Measurements from ENCODE around the gene SLC25A21. TPM values are rescaled to one million over a fixed set of nuclear protein-coding genes. Genes with fewer than 3 reads are reported as not detected.

The SLC25A21 gene
- total and polyA plus RNA-seq, 8 donors, result 0.40 to 5.4 (median 1.3) TPM; not detected in 2

GRCh38 chr14:36766974-36767373, 405.4 kb downstream of the SLC25A21 start:
- H3K36me3 ChIP-seq, result no peaks in the 10 kb centered on the region
- WGBS, 5 donors, result 78 to 89% (median 87%) methylated on average over 2 of the region's 2 CpGs
- H3K4me1 ChIP-seq, result no peaks in the 10 kb centered on the region
- intact Hi-C loops (cut with DNase I; ENCODE audit: low total_unique reads), result no loop called here
- no peak overlapping the region for H3K27ac ChIP-seq
- DNase-seq, result no peak
- no peaks in the 10 kb centered on the region for H3K9me3 ChIP-seq
- H3K27me3 ChIP-seq, result no peaks in the 10 kb centered on the region
- H3K4me3 ChIP-seq, result no peak overlapping the region
- TF ChIP-seq POLR2AphosphoS5 (IDR thresholded peaks at IDR 0.05) (no peak), POLR2A (IDR thresholded peaks at IDR 0.05) (no peak), EP300 (IDR thresholded peaks at IDR 0.05) (no peak)
- TF ChIP-seq, protein P1, sequence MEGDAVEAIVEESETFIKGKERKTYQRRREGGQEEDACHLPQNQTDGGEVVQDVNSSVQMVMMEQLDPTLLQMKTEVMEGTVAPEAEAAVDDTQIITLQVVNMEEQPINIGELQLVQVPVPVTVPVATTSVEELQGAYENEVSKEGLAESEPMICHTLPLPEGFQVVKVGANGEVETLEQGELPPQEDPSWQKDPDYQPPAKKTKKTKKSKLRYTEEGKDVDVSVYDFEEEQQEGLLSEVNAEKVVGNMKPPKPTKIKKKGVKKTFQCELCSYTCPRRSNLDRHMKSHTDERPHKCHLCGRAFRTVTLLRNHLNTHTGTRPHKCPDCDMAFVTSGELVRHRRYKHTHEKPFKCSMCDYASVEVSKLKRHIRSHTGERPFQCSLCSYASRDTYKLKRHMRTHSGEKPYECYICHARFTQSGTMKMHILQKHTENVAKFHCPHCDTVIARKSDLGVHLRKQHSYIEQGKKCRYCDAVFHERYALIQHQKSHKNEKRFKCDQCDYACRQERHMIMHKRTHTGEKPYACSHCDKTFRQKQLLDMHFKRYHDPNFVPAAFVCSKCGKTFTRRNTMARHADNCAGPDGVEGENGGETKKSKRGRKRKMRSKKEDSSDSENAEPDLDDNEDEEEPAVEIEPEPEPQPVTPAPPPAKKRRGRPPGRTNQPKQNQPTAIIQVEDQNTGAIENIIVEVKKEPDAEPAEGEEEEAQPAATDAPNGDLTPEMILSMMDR (IDR thresholded peaks at IDR 0.05), result no peak

- Histone ChIP-seq H3K36me3 (no peaks in the 10 kb centered on the region), H3K27ac (no peak overlapping the region), H3K4me3 (no peak overlapping the region), H3K9me3 (peaks cover 0 to 6% (median 0%) of the 10 kb centered on the region in 4 donors), H3K4me1 (no peaks in the 10 kb centered on the region), H3K27me3 (no peaks in the 10 kb centered on the region)
- intact Hi-C loops (cut with DNase I; ENCODE audit: low total_unique reads), result no loop called here
- DNase-seq, result no peak
- TF ChIP-seq EP300 (IDR thresholded peaks at IDR 0.05) (no peak), POLR2A (IDR thresholded peaks at IDR 0.05) (no peak), POLR2AphosphoS5 (IDR thresholded peaks at IDR 0.05) (no peak)
- TF ChIP-seq, protein P1 (IDR thresholded peaks at IDR 0.05), result no peak
- 69 to 81% (median 76%) methylated on average over 6 of the region's 6 CpGs for WGBS, 5 donors
Observed at GRCh38 chr14:36757734-36758601, 414.4 kb downstream of the SLC25A21 start.

- H3K4me3 ChIP-seq, result no peak overlapping the region
- TF ChIP-seq, protein P1 (IDR thresholded peaks at IDR 0.05), result no peak
- TF ChIP-seq EP300 (IDR thresholded peaks at IDR 0.05), result no peak
- TF ChIP-seq POLR2A (IDR thresholded peaks at IDR 0.05), result no peak
- TF ChIP-seq POLR2AphosphoS5 (IDR thresholded peaks at IDR 0.05), result no peak
- H3K27ac ChIP-seq, result no peak overlapping the region
- H3K4me1 ChIP-seq, result no peaks in the 10 kb centered on the region
- H3K27me3 ChIP-seq, result no peaks in the 10 kb centered on the region
- DNase-seq, result no peak
- peaks cover 0 to 6% (median 2%) of the 10 kb centered on the region in 4 donors for H3K9me3 ChIP-seq
- WGBS, 5 donors, result 92 to 96% (median 93%) methylated on average over 12 of the region's 12 CpGs
- no peaks in the 10 kb centered on the region for H3K36me3 ChIP-seq
- intact Hi-C loops (cut with DNase I; ENCODE audit: low total_unique reads), result no loop called here
Observed at GRCh38 chr14:36756226-36756625, 416.2 kb downstream of the SLC25A21 start.

DNA sequence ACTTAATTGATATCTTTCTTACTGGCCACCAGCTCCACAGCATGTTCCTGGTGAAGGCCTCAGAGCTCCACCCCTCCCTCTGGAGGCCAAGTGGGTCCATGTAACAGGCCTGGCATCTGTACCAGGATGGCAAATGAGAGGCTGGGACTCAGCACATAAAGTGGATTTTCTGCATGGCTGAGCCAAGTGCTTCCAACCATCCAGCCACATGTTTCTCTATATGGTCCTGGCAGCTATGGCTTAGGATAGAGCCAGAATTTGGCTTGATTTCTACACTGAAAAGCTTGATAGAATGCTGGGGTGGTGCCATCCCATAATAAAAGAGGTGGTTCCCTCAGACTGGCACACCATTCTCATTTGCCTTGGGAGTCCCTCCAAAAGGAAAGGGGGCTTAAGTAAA, 416.6 kb downstream of the SLC25A21 start:
- intact Hi-C loops (cut with DNase I; ENCODE audit: low total_unique reads), result no loop called here
- peaks cover 0 to 6% (median 2%) of the 10 kb centered on the region in 4 donors for H3K9me3 ChIP-seq

More for the DNA sequence above, 416.6 kb downstream of the SLC25A21 start:
- Histone ChIP-seq H3K4me3 (no peak overlapping the region), H3K4me1 (no peaks in the 10 kb centered on the region), H3K27ac (no peak overlapping the region), H3K27me3 (no peaks in the 10 kb centered on the region), H3K36me3 (no peaks in the 10 kb centered on the region)
- no peak for DNase-seq
- TF ChIP-seq, protein P1 (IDR thresholded peaks at IDR 0.05), result no peak
- TF ChIP-seq POLR2AphosphoS5 (IDR thresholded peaks at IDR 0.05) (no peak), EP300 (IDR thresholded peaks at IDR 0.05) (no peak), POLR2A (IDR thresholded peaks at IDR 0.05) (no peak)

Measured in stomach (tissue), 9 donors.